Rectal smooth muscle tissue (tissue), 1 donor: ENCODE results near the gene SMIM14.
"Not testable (repeated sequence)": the region's sequence is repeated elsewhere in the genome, so short reads cannot be mapped to it uniquely, and the experiment has no call there.

ENCODE experiments used
- H3K27ac ChIP-seq: one replicate; pipeline ENCODE4 v1.7.0; 2013; ENCODE audit warnings: low read depth, low read length, inconsistent platforms
- H3K27me3 ChIP-seq: one replicate; pipeline ENCODE4 v1.7.0; 2013; ENCODE audit warnings: low read length; ENCODE audit not compliant: control insufficient read depth, insufficient read depth
- H3K36me3 ChIP-seq: one replicate; pipeline ENCODE4 v1.7.0; 2013; ENCODE audit warnings: low read length; ENCODE audit not compliant: control insufficient read depth, insufficient read depth
- H3K4me1 ChIP-seq: one replicate; pipeline ENCODE4 v1.7.0; 2013; ENCODE audit warnings: low read length; ENCODE audit not compliant: control insufficient read depth, insufficient read depth
- H3K4me3 ChIP-seq: one replicate; pipeline ENCODE4 v1.7.0; 2013; ENCODE audit warnings: low read length
- H3K9ac ChIP-seq: one replicate; pipeline ENCODE4 v1.7.0; 2013; ENCODE audit warnings: low read length

Gene SMIM14

GRCh38 chr4:39638354-39639239 is at the start of gene SMIM14:
SMIM14 (minus strand) TSS chr4:39638865; CDS start chr4:39605145, 33,720 bp downstream.
- H3K4me1 ChIP-seq: peaks cover 7% of the 10 kb centered on the region
- peak within 1 kb of the TSS; percentile 68 for H3K9ac ChIP-seq
- H3K36me3 ChIP-seq: no peaks in the 10 kb centered on the region
- H3K27me3 ChIP-seq: no peaks in the 10 kb centered on the region
- peak within 1 kb of the TSS; percentile 81 for H3K4me3 ChIP-seq
- peak within 1 kb of the TSS; percentile 94 for H3K27ac ChIP-seq

- no peak overlapping the region for H3K9ac ChIP-seq
- H3K4me3 ChIP-seq: no peak overlapping the region
- no peaks in the 10 kb centered on the region for H3K27me3 ChIP-seq
- no peak overlapping the region for H3K27ac ChIP-seq
- H3K36me3 ChIP-seq: no peaks in the 10 kb centered on the region
- H3K4me1 ChIP-seq: no peaks in the 10 kb centered on the region
Observed at GRCh38 chr4:39687014-39687413, 48.3 kb upstream of the SMIM14 start.

GRCh38 chr4:39685990-39686389 is 47.3 kb upstream of the SMIM14 start:
- H3K4me3 ChIP-seq: no peak overlapping the region
- H3K27me3 ChIP-seq: no peaks in the 10 kb centered on the region
- no peaks in the 10 kb centered on the region for H3K36me3 ChIP-seq
- H3K4me1 ChIP-seq: no peaks in the 10 kb centered on the region
- no peak overlapping the region for H3K9ac ChIP-seq
- no peak overlapping the region for H3K27ac ChIP-seq

DNA sequence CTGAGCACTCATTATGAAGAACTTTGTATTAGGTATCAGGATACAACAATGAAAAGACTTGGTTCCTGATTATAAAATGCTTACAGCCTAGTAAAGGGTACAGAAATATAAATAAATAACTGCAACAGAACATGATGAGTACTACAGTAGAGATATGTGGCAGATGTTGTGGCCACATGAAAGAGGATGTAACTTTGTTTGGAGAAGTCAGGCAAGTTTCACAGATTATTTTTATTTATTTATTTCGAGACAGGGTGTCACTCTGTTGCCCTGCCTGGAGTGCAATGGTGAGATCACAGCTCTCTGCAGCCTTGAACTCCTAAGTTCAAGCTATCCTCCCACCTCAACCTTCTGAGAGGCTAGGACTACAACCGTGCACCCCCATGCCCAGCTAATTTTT is 43.5 kb upstream of the SMIM14 start:
- no peak overlapping the region for H3K27ac ChIP-seq
- no peaks in the 10 kb centered on the region for H3K4me1 ChIP-seq
- no peak overlapping the region for H3K9ac ChIP-seq
- H3K27me3 ChIP-seq: no peaks in the 10 kb centered on the region
- no peaks in the 10 kb centered on the region for H3K36me3 ChIP-seq
- H3K4me3 ChIP-seq: no peak overlapping the region

DNA sequence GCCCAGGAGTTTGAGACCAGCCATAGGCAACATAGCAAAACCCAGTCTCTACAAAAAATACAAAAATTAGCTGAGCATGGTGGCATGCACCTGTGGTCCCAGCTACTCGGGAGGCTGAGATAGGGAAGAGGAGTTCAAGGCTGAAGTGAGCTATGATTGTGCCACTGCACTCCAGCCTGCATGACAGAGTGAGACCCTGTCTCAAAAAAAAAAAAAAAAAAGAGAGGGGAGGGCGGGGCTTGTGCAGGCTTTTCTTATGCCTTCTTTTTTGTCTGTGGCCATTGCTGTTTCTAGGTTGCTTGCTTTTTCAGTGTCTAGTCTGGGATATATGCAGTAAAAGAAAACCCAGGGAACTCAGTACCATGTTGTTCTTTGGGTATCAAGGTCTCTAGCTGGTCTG is 42.3 kb upstream of the SMIM14 start:
- H3K27me3 ChIP-seq: not testable (repeated sequence)

DNA sequence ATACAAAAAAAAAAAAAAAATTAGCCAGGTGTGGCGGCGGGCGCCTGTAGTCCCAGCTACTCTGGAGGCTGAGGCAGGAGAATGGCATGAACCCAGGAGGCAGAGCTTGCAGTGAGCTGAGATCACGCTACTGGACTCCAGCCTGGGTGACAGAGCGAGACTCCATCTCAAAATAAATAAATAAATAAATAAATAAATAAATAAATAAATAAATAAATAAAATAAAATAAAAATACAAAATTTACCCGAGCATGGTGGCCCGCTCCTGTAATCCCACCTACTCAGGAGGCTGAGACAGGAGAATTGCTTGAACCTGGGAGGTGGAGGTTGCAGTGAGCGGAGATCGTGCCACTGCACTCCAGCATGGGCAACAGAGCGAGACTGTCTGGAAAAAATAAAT is 37.0 kb upstream of the SMIM14 start:
- not testable (repeated sequence) for H3K27ac ChIP-seq, H3K27me3 ChIP-seq, H3K4me1 ChIP-seq, H3K4me3 ChIP-seq, H3K36me3 ChIP-seq, H3K9ac ChIP-seq

More for the DNA sequence above, 42.3 kb upstream of the SMIM14 start:
- H3K9ac ChIP-seq, H3K4me1 ChIP-seq, H3K36me3 ChIP-seq, H3K4me3 ChIP-seq, H3K27ac ChIP-seq: not testable (repeated sequence)

DNA sequence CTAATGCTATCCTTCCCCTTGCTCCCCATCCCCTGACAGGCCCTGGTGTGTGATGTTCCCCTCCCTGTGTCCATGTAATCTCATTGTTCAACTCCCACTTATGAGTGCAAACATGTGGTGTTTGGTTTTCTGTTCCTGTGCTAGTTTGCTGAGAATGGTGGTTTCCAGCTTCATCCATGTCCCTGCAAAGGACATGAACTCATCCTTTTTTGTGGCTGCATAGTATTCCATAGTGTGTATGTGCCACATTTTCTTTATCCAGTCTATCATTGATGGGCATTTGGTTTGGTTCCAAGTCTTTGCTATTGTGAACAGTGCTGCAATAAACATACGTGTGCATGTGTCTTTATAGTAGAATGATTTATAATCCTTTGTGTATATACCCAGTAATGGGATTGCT is 31.6 kb upstream of the SMIM14 start:
- H3K36me3 ChIP-seq: not testable (repeated sequence)

DNA sequence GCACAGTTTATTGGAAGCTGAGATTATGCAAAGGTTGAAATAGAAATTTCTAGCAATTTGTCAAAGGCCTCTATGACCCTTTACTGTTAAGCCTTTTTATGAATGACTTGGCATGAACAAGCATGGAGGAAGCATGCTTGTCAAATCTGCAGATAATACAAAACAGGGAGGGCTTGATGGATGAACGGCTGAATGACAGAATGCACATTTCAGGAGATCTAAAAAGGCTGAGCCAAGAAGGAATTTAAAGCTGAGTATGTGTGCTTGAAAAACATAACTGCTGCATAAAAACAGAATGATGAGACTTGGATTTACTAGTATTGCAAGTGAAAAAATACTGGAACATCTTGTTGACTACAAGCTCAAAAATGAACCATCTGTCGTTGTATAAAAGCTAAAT is 30.2 kb upstream of the SMIM14 start:
- no peak overlapping the region for H3K4me3 ChIP-seq
- no peak overlapping the region for H3K9ac ChIP-seq
- no peaks in the 10 kb centered on the region for H3K36me3 ChIP-seq
- no peaks in the 10 kb centered on the region for H3K27me3 ChIP-seq
- H3K27ac ChIP-seq: no peak overlapping the region
- H3K4me1 ChIP-seq: no peaks in the 10 kb centered on the region

More for the DNA sequence above, 31.6 kb upstream of the SMIM14 start:
- H3K4me1 ChIP-seq, H3K27me3 ChIP-seq, H3K27ac ChIP-seq, H3K4me3 ChIP-seq, H3K9ac ChIP-seq: not testable (repeated sequence)

DNA sequence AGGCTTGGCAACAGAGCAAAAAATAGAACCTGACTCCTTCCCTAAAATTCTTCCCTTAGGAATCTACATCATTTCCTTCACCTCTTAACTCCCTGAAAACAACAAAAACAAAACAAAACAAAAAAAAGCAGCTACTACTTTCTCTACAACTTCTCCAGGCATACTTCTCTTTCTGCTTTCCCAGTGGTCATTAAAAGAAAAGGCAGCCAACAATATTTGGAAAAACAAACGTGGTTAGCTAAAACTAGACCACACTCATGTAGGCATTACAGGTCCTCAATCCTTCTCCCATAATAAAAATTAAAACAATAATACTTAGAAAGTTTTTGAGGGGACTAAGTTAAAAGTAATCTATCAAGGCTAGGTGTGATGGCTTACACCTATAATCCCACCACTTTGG is 29.0 kb upstream of the SMIM14 start:
- Histone ChIP-seq H3K4me3 (no peak overlapping the region), H3K4me1 (no peaks in the 10 kb centered on the region), H3K27ac (no peak overlapping the region), H3K36me3 (no peaks in the 10 kb centered on the region), H3K9ac (no peak overlapping the region), H3K27me3 (no peaks in the 10 kb centered on the region)

GRCh38 chr4:39664828-39665731 is 26.4 kb upstream of the SMIM14 start:
- no peaks in the 10 kb centered on the region for H3K4me1 ChIP-seq
- H3K27ac ChIP-seq: no peak overlapping the region
- no peak overlapping the region for H3K4me3 ChIP-seq
- no peaks in the 10 kb centered on the region for H3K27me3 ChIP-seq
- no peak overlapping the region for H3K9ac ChIP-seq
- H3K36me3 ChIP-seq: no peaks in the 10 kb centered on the region

- H3K4me3 ChIP-seq: no peak overlapping the region
- H3K9ac ChIP-seq: no peak overlapping the region
- H3K36me3 ChIP-seq: no peaks in the 10 kb centered on the region
- no peak overlapping the region for H3K27ac ChIP-seq
- H3K4me1 ChIP-seq: no peaks in the 10 kb centered on the region
- no peaks in the 10 kb centered on the region for H3K27me3 ChIP-seq
Observed at GRCh38 chr4:39662683-39663082, 24.0 kb upstream of the SMIM14 start.

DNA sequence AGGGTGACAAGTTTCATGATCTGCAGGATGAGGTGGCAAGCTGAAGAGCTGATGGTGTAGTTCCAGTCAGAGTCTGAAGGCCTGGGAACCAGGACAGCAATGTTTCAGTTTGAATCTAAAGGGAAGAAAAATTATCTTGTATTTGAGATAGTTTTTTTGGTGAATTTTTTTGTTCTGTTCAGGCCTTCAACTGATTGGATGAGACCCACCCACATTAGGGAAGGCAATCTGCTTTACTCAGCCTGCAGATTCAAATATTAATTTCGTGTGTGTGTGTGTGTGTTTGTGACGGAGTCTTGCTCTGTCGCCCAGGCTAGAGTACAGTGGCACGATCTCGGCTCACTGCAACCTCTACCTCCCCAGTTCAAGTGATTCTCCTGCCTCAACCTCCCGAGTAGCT is 22.1 kb upstream of the SMIM14 start:
- H3K4me1 ChIP-seq: no peaks in the 10 kb centered on the region
- no peak overlapping the region for H3K4me3 ChIP-seq

More for the DNA sequence above, 22.1 kb upstream of the SMIM14 start:
- no peak overlapping the region for H3K9ac ChIP-seq
- H3K27me3 ChIP-seq: no peaks in the 10 kb centered on the region
- no peak overlapping the region for H3K27ac ChIP-seq
- H3K36me3 ChIP-seq: no peaks in the 10 kb centered on the region
